KG1 (cell line): ENCODE measurements around the gene AJM1.
"Not testable (repeated sequence)": the region's sequence is repeated elsewhere in the genome, so short reads cannot be mapped to it uniquely, and the experiment has no call there.

Experiments used
- DNase-seq: peaks from one replicate; lab custom pipeline; 2025; lab: John Stamatoyannopoulos, UW

The AJM1 gene

GRCh38 chr9:136880651-136881050 lies 38.4 kb downstream of the AJM1 start:
- DNase-seq = no peak

- DNase-seq = no peak
These were observed 39.4 kb downstream of the AJM1 start for GRCh38 chr9:136881691-136882108.

GRCh38 chr9:136882109-136882946 lies 40.0 kb downstream of the AJM1 start:
- no peak for DNase-seq

GRCh38 chr9:136882947-136883283 lies 40.6 kb downstream of the AJM1 start:
- DNase-seq = not testable (repeated sequence)

- not testable (repeated sequence) for DNase-seq
These were observed 41.4 kb downstream of the AJM1 start for GRCh38 chr9:136883670-136884069.

- DNase-seq = peak; percentile 94
These were observed 43.8 kb downstream of the AJM1 start, which contains the start of gene TRAF2 for GRCh38 chr9:136885950-136886578. Gene TRAF2 (plus strand): TSS chr9:136886516. CDS start chr9:136898741, 12,225 bp downstream.

- no peak for DNase-seq
These were observed 44.6 kb downstream of the AJM1 start for GRCh38 chr9:136886610-136887597.

GRCh38 chr9:136888454-136888853 lies 46.2 kb downstream of the AJM1 start:
- no peak for DNase-seq

GRCh38 chr9:136889858-136890257 lies 47.6 kb downstream of the AJM1 start:
- no peak for DNase-seq

- DNase-seq = no peak
These were observed 48.4 kb downstream of the AJM1 start for GRCh38 chr9:136890661-136891060.
